Measurements from ENCODE around the gene NR4A1. TPM values are rescaled to one million over a fixed set of nuclear protein-coding genes. Genes with fewer than 3 reads are reported as not detected.

The NR4A1 gene
- total RNA-seq, 1 experiment from 2014 or later: 25.8 TPM

DNA sequence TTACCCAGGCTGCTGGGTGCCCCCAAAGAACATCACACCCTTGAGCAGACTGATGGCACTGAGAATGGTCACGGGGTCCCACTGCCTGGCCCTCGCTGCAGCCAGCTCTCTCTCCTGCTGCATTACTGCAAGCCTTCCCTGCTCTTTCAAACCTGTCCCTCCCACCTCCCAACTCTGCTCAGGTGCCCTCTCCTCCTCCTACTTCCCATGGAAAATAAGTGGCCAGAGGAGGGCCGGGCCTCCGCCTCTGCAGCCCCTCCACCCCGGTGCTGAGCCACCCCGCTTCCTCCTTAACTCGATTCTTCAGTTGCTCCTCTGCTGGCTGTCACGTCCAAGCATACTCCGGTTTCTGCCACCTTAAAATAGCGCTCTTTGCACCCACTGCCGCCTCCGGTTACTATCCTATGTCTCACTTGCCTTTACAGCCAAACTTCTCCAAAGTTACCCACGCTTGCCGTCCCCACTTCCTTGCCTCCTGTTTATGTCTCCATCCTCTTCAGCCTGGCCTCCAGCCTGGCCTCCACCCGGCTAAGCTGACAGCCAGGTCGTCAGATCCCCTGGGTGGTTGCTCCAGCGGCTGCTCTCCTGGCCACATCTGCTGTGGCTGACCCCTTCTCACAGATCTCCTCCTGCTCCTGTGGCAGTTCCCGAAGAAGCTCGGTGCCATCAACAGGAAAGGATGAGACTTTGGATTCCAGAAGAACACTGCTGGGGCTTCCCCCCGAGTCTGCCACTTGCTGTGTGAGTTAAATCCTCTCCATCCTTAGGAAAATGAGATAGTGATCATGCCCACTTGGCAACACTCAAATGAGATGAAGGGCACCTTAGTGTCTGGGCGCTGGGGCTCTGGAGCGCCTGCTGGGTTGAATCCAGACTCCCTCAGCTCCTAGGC is 35.9 kb downstream of the NR4A1 start:
- no peaks in the 10 kb centered on the region for H3K9me3 Mint-ChIP-seq
- no peaks in the 10 kb centered on the region for H3K36me3 Mint-ChIP-seq (ENCODE audit: insufficient read depth in 1 of 3, low read depth in 3 of 3)
- DNase-seq: no peak
- Histone ChIP-seq H3K27me3 (ENCODE audit: insufficient read depth, low read length) (no peaks in the 10 kb centered on the region), H2AK5ac (ENCODE audit: insufficient read length, low read length) (no peak overlapping the region), H3K4me2 (ENCODE audit: insufficient read depth, insufficient read length, low read length) (no peak overlapping the region), H3K14ac (ENCODE audit: insufficient read depth, low read length) (no peak overlapping the region), H3K4ac (ENCODE audit: low read depth, low read length) (no peak overlapping the region), H2BK5ac (ENCODE audit: insufficient read length, low read length) (no peak overlapping the region), H3K27ac (ENCODE audit: insufficient read length, low read depth, low read length) (no peak overlapping the region), H2BK120ac (ENCODE audit: low read depth, low read length, poor library complexity, severe bottlenecking) (no peak overlapping the region), H3K9me3 (ENCODE audit: control insufficient read depth, low read depth, low read length) (no peaks in the 10 kb centered on the region), H3K79me2 (ENCODE audit: insufficient read depth, low read length) (no peaks in the 10 kb centered on the region), H4K8ac (replicated peaks; ENCODE audit: insufficient read length, low read depth, low read length) (no peak overlapping the region), H3K23me2 (ENCODE audit: insufficient read length, low read depth, low read length, poor library complexity, severe bottlenecking) (no peaks in the 10 kb centered on the region), H3K23ac (ENCODE audit: insufficient read length, low read depth, low read length) (no peak overlapping the region), H3K18ac (ENCODE audit: insufficient read length, low read depth, low read length) (no peak overlapping the region), H2AFZ (ENCODE audit: low read length) (no peak overlapping the region), H4K20me1 (ENCODE audit: control insufficient read depth, insufficient read depth, insufficient read length) (no peaks in the 10 kb centered on the region), H4K91ac (ENCODE audit: insufficient read length, low read depth, low read length) (no peak overlapping the region), H3T11ph (ENCODE audit: low read length) (no peak overlapping the region), H3K56ac (ENCODE audit: insufficient read length, low read depth, low read length) (no peak overlapping the region), H4K5ac (ENCODE audit: insufficient read length, low read depth, low read length) (no peak overlapping the region), H3K4me1 (ENCODE audit: insufficient read depth, low read length) (no peaks in the 10 kb centered on the region; the same call in 1 of the 2 replicates), H3K79me1 (ENCODE audit: insufficient read depth, low read depth, low read length, poor library complexity, severe bottlenecking) (no peaks in the 10 kb centered on the region), H3K9ac (ENCODE audit: extremely low read depth, insufficient read length, low read length) (no peak overlapping the region), H2BK15ac (ENCODE audit: low read depth, low read length) (no peak overlapping the region), H2BK20ac (ENCODE audit: low read depth, low read length, poor library complexity, severe bottlenecking) (no peak overlapping the region), H2BK12ac (ENCODE audit: insufficient read length, low read depth, low read length) (no peak overlapping the region)
- TF ChIP-seq, protein P1, sequence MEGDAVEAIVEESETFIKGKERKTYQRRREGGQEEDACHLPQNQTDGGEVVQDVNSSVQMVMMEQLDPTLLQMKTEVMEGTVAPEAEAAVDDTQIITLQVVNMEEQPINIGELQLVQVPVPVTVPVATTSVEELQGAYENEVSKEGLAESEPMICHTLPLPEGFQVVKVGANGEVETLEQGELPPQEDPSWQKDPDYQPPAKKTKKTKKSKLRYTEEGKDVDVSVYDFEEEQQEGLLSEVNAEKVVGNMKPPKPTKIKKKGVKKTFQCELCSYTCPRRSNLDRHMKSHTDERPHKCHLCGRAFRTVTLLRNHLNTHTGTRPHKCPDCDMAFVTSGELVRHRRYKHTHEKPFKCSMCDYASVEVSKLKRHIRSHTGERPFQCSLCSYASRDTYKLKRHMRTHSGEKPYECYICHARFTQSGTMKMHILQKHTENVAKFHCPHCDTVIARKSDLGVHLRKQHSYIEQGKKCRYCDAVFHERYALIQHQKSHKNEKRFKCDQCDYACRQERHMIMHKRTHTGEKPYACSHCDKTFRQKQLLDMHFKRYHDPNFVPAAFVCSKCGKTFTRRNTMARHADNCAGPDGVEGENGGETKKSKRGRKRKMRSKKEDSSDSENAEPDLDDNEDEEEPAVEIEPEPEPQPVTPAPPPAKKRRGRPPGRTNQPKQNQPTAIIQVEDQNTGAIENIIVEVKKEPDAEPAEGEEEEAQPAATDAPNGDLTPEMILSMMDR (conservative IDR thresholded peaks at IDR 0.05): no peak
- no CpG with 5 or more reads among the region's 22 CpGs for whole genome bisulfite sequencing (ENCODE audit: extremely low coverage, insufficient read length, low lambda C conversion rate)
- no peak overlapping the region; a peak in 1 of 7 replicates for H3K27ac Mint-ChIP-seq
- peaks cover 20% of the 10 kb centered on the region for H3K27me3 Mint-ChIP-seq (ENCODE audit: low read depth)
- H3K4me3 Mint-ChIP-seq: no peak overlapping the region; a peak in 1 of 5 replicates
- H3K4me1 Mint-ChIP-seq: peaks cover 20 to 32% of the 10 kb centered on the region in 2 experiments

Measured in H9 (cell line).